AG08396 (cell line): ENCODE data around the gene CCT2.

Experiments used
- DNase-seq: peaks from one replicate; pipeline ENCODE4 v3.0.0; 2012; ENCODE audit warnings: low spot score, mixed read lengths

Gene CCT2

GRCh38 chr12:69644511-69644910 lies 59.3 kb downstream of the CCT2 start:
- DNase-seq: no peak

- DNase-seq: peak; percentile 17
Observed at GRCh38 chr12:69645031-69645430, 59.8 kb downstream of the CCT2 start.

- DNase-seq: no peak
Observed at GRCh38 chr12:69647178-69647577, 61.9 kb downstream of the CCT2 start.

- DNase-seq: peak; percentile 35
Observed at GRCh38 chr12:69648476-69648875, 63.2 kb downstream of the CCT2 start.

- no peak for DNase-seq
Observed at GRCh38 chr12:69649529-69649928, 64.3 kb downstream of the CCT2 start.
